Measurements from ENCODE around the gene CHST13.

GRCh38 chr3:126524429-126524988 is 554 bp downstream of the CHST13 start:
- TF ChIP-seq CTCF (IDR thresholded peaks at IDR 0.05) (no peak), POLR2A (IDR thresholded peaks at IDR 0.05) (no peak)

Measured in adrenal gland (tissue), 5 donors.